Lower leg skin (tissue), 4 donors: ENCODE data around the gene CTLA4. TPM values are rescaled to one million over a fixed set of nuclear protein-coding genes. Genes with fewer than 3 reads are reported as not detected.
"Not testable (repeated sequence)": the region's sequence is repeated elsewhere in the genome, so short reads cannot be mapped to it uniquely, and the experiment has no call there.

Source experiments
- DNase-seq, 2 donors: peaks; one replicate each; pipeline ENCODE4 v3.0.0-alpha.2; 2019; ENCODE audit warnings: low spot score in 2 of 2
- H3K4me3 ChIP-seq: fragments of 200-600 bp; sonication (generic); 2 replicates; pipeline ENCODE4 v1.5.1; 2017; ENCODE audit warnings: mild to moderate bottlenecking, low read depth; ENCODE audit not compliant: poor library complexity, severe bottlenecking
- POLR2A ChIP-seq, 2 donors: fragments of 450-650 bp; IDR thresholded peaks; one replicate each; pipeline ENCODE4 v1.6.1; 2016 to 2017; ENCODE audit warnings: antibody characterized with exemption in 2 of 2, mild to moderate bottlenecking in 1 of 2, moderate library complexity in 1 of 2
- WGBS, 2 donors: methylation state at CpG; one replicate each; pipeline ENCODE4 v1.1.5; 2018; 5-methylcytosine and 5-hydroxymethylcytosine counted together
- intact Hi-C: fragments of 100-400 bp; cut with DNase I; formaldehyde crosslinking; loops from one replicate; pipeline ENCODE4 v1.15.0; 2023; ENCODE audit warnings: low total_unique reads
- total RNA-seq, 4 donors: library from RNA; depleted of rRNA; stranded (reverse); fragments of >200 nt; gene quantifications; one replicate each; pipeline ENCODE4 v1.1.0, GENCODE V29; 2016
- TF ChIP-seq, protein P1 (sequence below), 3 donors: fragments of 450-650 bp; IDR thresholded peaks; one replicate each; pipeline ENCODE4 v1.5.1; 2016; ENCODE audit warnings: antibody characterized with exemption in 3 of 3, mild to moderate bottlenecking in 3 of 3, moderate library complexity in 2 of 3

CTLA4 gene
- total RNA-seq, 4 donors from 2014 or later, result 0.45 TPM; not detected in 3

- no peak overlapping the region for H3K4me3 ChIP-seq
- DNase-seq, result no peak
- intact Hi-C loops, result no loop called here
- 93 to 96% methylated on average over 4 of the region's 4 CpGs for WGBS, 2 donors
- TF ChIP-seq, protein P1, sequence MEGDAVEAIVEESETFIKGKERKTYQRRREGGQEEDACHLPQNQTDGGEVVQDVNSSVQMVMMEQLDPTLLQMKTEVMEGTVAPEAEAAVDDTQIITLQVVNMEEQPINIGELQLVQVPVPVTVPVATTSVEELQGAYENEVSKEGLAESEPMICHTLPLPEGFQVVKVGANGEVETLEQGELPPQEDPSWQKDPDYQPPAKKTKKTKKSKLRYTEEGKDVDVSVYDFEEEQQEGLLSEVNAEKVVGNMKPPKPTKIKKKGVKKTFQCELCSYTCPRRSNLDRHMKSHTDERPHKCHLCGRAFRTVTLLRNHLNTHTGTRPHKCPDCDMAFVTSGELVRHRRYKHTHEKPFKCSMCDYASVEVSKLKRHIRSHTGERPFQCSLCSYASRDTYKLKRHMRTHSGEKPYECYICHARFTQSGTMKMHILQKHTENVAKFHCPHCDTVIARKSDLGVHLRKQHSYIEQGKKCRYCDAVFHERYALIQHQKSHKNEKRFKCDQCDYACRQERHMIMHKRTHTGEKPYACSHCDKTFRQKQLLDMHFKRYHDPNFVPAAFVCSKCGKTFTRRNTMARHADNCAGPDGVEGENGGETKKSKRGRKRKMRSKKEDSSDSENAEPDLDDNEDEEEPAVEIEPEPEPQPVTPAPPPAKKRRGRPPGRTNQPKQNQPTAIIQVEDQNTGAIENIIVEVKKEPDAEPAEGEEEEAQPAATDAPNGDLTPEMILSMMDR (IDR thresholded peaks at IDR 0.05), result no peak
- TF ChIP-seq POLR2A (IDR thresholded peaks at IDR 0.05), result no peak
Observed at GRCh38 chr2:203875471-203875870, 7.9 kb downstream of the CTLA4 start.

- TF ChIP-seq, protein P1 (IDR thresholded peaks at IDR 0.05), result no peak
- no peak for TF ChIP-seq POLR2A (IDR thresholded peaks at IDR 0.05)
- H3K4me3 ChIP-seq, result no peak overlapping the region
- intact Hi-C loops, result no loop called here
- no peak for DNase-seq
- 57 to 71% methylated on average over 3 of the region's 3 CpGs for WGBS, 2 donors
Observed at GRCh38 chr2:203876328-203876727, 8.8 kb downstream of the CTLA4 start.

DNA sequence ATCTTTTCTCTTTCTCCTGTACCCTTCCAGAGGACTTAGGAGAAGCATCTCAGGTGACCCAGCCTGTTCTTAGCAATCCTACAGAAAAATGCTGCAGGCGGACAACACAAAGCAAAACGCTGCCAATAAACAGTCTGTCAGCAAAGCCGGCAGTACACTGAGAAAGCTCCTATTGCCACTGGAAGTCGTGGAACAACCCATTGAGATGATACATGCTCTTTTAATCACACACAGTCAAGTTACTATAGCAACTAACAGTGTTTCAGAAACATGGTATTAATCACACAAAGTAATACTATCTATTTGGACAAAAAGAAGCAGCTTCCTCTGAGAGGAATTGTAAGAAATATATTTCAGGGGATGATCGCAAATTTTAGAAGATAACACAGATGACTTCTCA is 10.5 kb downstream of the CTLA4 start:
- no peak overlapping the region for H3K4me3 ChIP-seq
- intact Hi-C loops, result no loop called here
- no peak for TF ChIP-seq POLR2A (IDR thresholded peaks at IDR 0.05)
- TF ChIP-seq, protein P1 (IDR thresholded peaks at IDR 0.05), result no peak
- no peak for DNase-seq
- WGBS, 2 donors, result 30 to 32% methylated on average over 5 of the region's 5 CpGs

DNA sequence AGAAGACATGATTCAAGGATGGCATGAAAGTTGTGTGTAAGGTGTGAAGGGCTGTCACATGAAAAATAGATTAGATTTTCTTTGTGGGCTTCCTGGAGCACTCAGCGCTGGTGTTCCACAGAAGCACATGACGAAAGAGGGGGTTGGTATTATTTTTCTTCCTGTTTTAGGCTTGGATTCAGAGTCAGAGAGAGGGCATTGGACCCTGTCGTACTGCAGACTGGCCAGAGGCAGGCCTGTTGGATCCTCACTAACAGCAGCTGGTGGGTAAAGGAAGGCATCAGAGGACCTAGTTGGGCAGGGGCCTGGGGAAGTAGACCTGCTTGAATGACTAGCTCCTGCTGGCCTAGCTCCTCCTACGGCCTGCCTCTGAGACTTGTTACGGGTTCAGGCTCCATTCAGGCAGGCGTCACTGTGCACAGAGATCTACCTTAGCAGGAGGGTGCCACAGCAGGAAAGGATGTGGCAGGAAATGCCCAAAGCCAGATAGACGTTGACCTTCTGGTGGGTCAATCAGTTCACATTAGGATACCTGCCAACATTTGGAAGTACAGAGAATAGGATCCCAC is 13.1 kb downstream of the CTLA4 start:
- TF ChIP-seq, protein P1 (IDR thresholded peaks at IDR 0.05), result no peak
- no peak for TF ChIP-seq POLR2A (IDR thresholded peaks at IDR 0.05)
- intact Hi-C loops, result no loop called here
- H3K4me3 ChIP-seq, result no peak overlapping the region
- WGBS, 2 donors, result 82 to 90% methylated on average over 7 of the region's 7 CpGs
- DNase-seq, result no peak

DNA sequence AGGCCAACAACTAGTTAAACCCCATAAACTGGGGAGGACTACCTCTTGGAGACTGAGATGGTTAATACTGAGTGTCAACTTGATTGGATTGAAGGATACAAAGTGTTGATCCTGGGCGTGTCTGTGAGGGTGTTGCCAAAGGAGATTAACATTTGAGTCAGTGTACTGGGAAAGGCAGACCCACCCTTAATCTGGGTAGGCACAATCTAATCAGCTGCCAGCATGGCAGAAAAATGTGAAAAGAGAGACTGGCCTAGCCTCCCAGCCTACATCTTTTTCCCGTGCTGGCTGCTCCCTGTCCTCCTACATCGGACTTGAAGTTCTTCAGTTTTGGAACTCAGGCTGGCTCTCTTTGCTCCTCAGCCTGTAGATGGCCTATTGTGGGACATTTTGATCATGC is 13.6 kb downstream of the CTLA4 start:
- intact Hi-C loops, H3K4me3 ChIP-seq, DNase-seq: not testable (repeated sequence)
- WGBS, 2 donors, result 50 to 54% methylated on average over 3 of the region's 3 CpGs

- H3K4me3 ChIP-seq, result no peak overlapping the region
- intact Hi-C loops, result no loop called here
- TF ChIP-seq POLR2A (IDR thresholded peaks at IDR 0.05), result no peak
- TF ChIP-seq, protein P1 (IDR thresholded peaks at IDR 0.05), result no peak
- DNase-seq, result no peak
- WGBS, 2 donors, result 67 to 71% methylated on average over 1 of the region's 1 CpG
Observed at GRCh38 chr2:203882551-203882950, 15.0 kb downstream of the CTLA4 start.
